K562 (cell line): ENCODE results near the gene SDF4. TPM values are rescaled to one million over a fixed set of nuclear protein-coding genes. Genes with fewer than 3 reads are reported as not detected.

Source experiments
- ATAC-seq: fragments of 200-7000 bp; cut with Tn5 transposase; 3 replicates; pipeline ENCODE4 v1.9.1; 2020; ENCODE audit warnings: moderate library complexity
- BruUV-seq: library from RNA; stranded (reverse); fragments of 400-500 nt; replicated peaks from 2 replicates; lab custom pipeline; 2021; lab: Mats Ljungman, UMichigan
- CTCF ChIA-PET: fragments of 300-600 bp; formaldehyde crosslinking; extraction: SDS; loops from one replicate; lab custom pipeline; 2021; ENCODE audit warnings: low intra/inter-chr PET ratio; lab: Yijun Ruan, JAX
- POLR2A ChIA-PET: fragments of 300-600, 350-650 bp; sonication (Branson Sonifier 250); formaldehyde crosslinking; extraction: SDS; loops from one replicate; lab custom pipeline; 2021; ENCODE audit warnings: antibody characterized with exemption, inconsistent platforms; lab: Yijun Ruan, JAX
- DNase-seq, 4 experiments: peaks; one replicate each; pipeline versions ENCODE4 v3.0.0 to v3.0.0-alpha.2; 2011 to 2018; ENCODE audit warnings: low spot score in 3 of 4, mixed read lengths in 3 of 4; ENCODE audit errors: extremely low read depth in 1 of 4
- FAIRE-seq: peaks from 2 replicates; lab custom pipeline; 2011; peaks lifted over from hg19 to GRCh38; lab: Jason Lieb, UNC
- H2AFZ ChIP-seq: 2 replicates; pipeline ENCODE4 v1.6.0; 2011; ENCODE audit warnings: low read depth, low read length, control low read depth, inconsistent platforms
- H3K27ac ChIP-seq: fragments of 200-600 bp; 3 replicates; pipeline ENCODE4 v1.8.0; 2011; ENCODE audit warnings: low read depth, mild to moderate bottlenecking, control low read depth, inconsistent platforms, low read length, moderate library complexity, mixed read lengths; ENCODE audit errors: extremely low read depth
- H3K27me3 ChIP-seq, 2 experiments: fragments of 300-600 bp in 1 of 2; 2 replicates in 1 of 2; 3 replicates in 1 of 2; pipeline versions ENCODE4 v1.6.0 to v1.8.0; 2011; ENCODE audit warnings: inconsistent platforms in 2 of 2, low read length in 2 of 2, mild to moderate bottlenecking in 1 of 2, mixed read lengths in 1 of 2, moderate library complexity in 1 of 2; ENCODE audit not compliant: control insufficient read depth in 2 of 2, insufficient read depth in 2 of 2
- H3K36me3 ChIP-seq: fragments of 300-600 bp; 3 replicates; pipeline ENCODE4 v1.8.0; 2011; ENCODE audit warnings: mild to moderate bottlenecking, low read length, inconsistent platforms; ENCODE audit not compliant: control insufficient read depth, insufficient read depth
- H3K4me1 ChIP-seq, 2 experiments: fragments of 200-600 bp in 1 of 2; replicated peaks in 1 of 2; 2 replicates in 1 of 2; 3 replicates in 1 of 2; pipeline versions ENCODE4 v1.5.1 to v1.8.0; 2011; ENCODE audit warnings: inconsistent platforms in 2 of 2, low read length in 2 of 2, mild to moderate bottlenecking in 1 of 2, mixed read lengths in 1 of 2, moderate library complexity in 1 of 2; ENCODE audit not compliant: control insufficient read depth in 2 of 2, insufficient read depth in 2 of 2
- H3K4me2 ChIP-seq: 2 replicates; pipeline ENCODE4 v1.6.1; 2011; ENCODE audit warnings: low read length, control low read depth, inconsistent platforms, mixed read lengths; ENCODE audit not compliant: insufficient read depth
- H3K4me3 ChIP-seq: fragments of 200-600 bp; sonication (generic), shearing (Covaris generic); 2 replicates; pipeline ENCODE4 v1.5.1; 2016; ENCODE audit warnings: control low read depth, inconsistent platforms
- H3K79me2 ChIP-seq: fragments of 200-600 bp; 3 replicates; pipeline ENCODE4 v1.8.0; 2011; ENCODE audit warnings: low read length, inconsistent platforms; ENCODE audit not compliant: control insufficient read depth, insufficient read depth
- H3K9ac ChIP-seq, 2 experiments: 2 replicates each; pipeline versions ENCODE4 v1.6.0 to v1.6.1; 2011; ENCODE audit warnings: low read depth in 2 of 2, low read length in 2 of 2, control low read depth in 1 of 2, inconsistent platforms in 1 of 2, mild to moderate bottlenecking in 1 of 2, mixed read lengths in 1 of 2; ENCODE audit not compliant: insufficient read depth in 1 of 2
- H3K9me1 ChIP-seq: one replicate; pipeline ENCODE4 v1.6.0; 2011; ENCODE audit warnings: inconsistent platforms, mild to moderate bottlenecking, low read length, moderate library complexity; ENCODE audit not compliant: control insufficient read depth, insufficient read depth
- H3K9me3 ChIP-seq: replicated peaks from 2 replicates; pipeline ENCODE4 v1.5.1; 2011; ENCODE audit warnings: low read depth, low read length, inconsistent platforms; ENCODE audit not compliant: control insufficient read depth, insufficient read depth
- H4K20me1 ChIP-seq: replicated peaks from 2 replicates; pipeline ENCODE4 v1.6.1; 2011; ENCODE audit warnings: low read length, inconsistent platforms, mixed read lengths; ENCODE audit not compliant: control insufficient read depth, insufficient read depth
- HDGF ChIP-seq: fragments of 450-650 bp; IDR thresholded peaks from 2 replicates; pipeline ENCODE4 v1.6.1; 2016
- L3MBTL2 ChIP-seq: fragments of 450-650 bp; IDR thresholded peaks from 2 replicates; pipeline ENCODE4 v1.6.1; 2016; ENCODE audit warnings: mild to moderate bottlenecking, moderate library complexity
- LEF1 ChIP-seq: fragments of 450-650 bp; IDR thresholded peaks from 2 replicates; pipeline ENCODE4 v1.6.1; 2016; ENCODE audit warnings: mild to moderate bottlenecking
- NUFIP1 ChIP-seq: fragments of 450-650 bp; IDR thresholded peaks from 2 replicates; pipeline ENCODE4 v1.6.1; 2018; ENCODE audit not compliant: partially characterized antibody
- POLR2H ChIP-seq: IDR thresholded peaks from 2 replicates; pipeline ENCODE4 v1.6.1; 2016; ENCODE audit warnings: missing genetic modification characterization, low read depth, mild to moderate bottlenecking, control low read depth, missing compliant biosample characterization, moderate library complexity
- SMARCC2 ChIP-seq: fragments of 450-650 bp; IDR thresholded peaks from 2 replicates; pipeline ENCODE4 v1.6.1; 2017; ENCODE audit warnings: antibody characterized with exemption, moderate library complexity, mild to moderate bottlenecking, low read depth
- TAF1 ChIP-seq: IDR thresholded peaks from 2 replicates; pipeline ENCODE4 v1.6.1; 2011; ENCODE audit warnings: mild to moderate bottlenecking, low read length, moderate library complexity; ENCODE audit not compliant: insufficient read depth, control insufficient read depth, severe bottlenecking; ENCODE audit errors: extremely low read depth
- TRIM24 ChIP-seq, 2 experiments: fragments of 450-650 bp; IDR thresholded peaks; 2 replicates each; pipeline ENCODE4 v1.6.1; 2016
- ZBED1 ChIP-seq: IDR thresholded peaks from 2 replicates; pipeline ENCODE4 v1.6.1; 2014
- ZBTB1 ChIP-seq: sonication (generic); formaldehyde crosslinking; IDR thresholded peaks from 2 replicates; pipeline ENCODE4 v1.8.1; 2023; ENCODE audit warnings: missing genetic modification reagents, low read depth, mild to moderate bottlenecking, borderline replicate concordance
- ZNF444 ChIP-seq: fragments of 250-450 bp; sonication (Bioruptor Pico); IDR thresholded peaks from 2 replicates; pipeline ENCODE4 v1.4.0; 2020; ENCODE audit warnings: mild to moderate bottlenecking, moderate library complexity
- WGBS: fragments of 100-300 bp; shearing (Covaris generic); methylation state at CpG from one replicate; pipeline ENCODE4 v1.1.6; 2016; ENCODE audit warnings: low coverage, mixed read lengths; ENCODE audit not compliant: insufficient coverage; ENCODE audit errors: missing lambda C conversion rate; 5-methylcytosine and 5-hydroxymethylcytosine counted together
- in situ Hi-C: fragments of 300-500 bp; cut with MboI; formaldehyde crosslinking; loops from 4 replicates; pipeline ENCODE4 v1.15.0; 2018; ENCODE audit warnings: inconsistent platforms, mixed read lengths
- intact Hi-C: fragments of 100-400 bp; cut with micrococcal nuclease; formaldehyde crosslinking; loops from 2 replicates; pipeline ENCODE4 v1.14.2; 2022
- polyA plus RNA-seq, 8 experiments: library from polyadenylated mRNA; depleted of rRNA in 4 of 8; stranded (reverse) in 5 of 8; unstranded in 3 of 8; fragments of >200 nt; fragmentation: Nextera tagmentation in 2 of 8; fragmentation: Illumina TruSeq in 1 of 8; extraction: Ambion mirVana in 2 of 8; extraction: Trizol in 1 of 8; gene quantifications; 2 replicates each; pipeline versions ENCODE4 v1.2.1 to v1.2.3, GENCODE V29; 2011 to 2014; ENCODE audit warnings: inconsistent platforms in 1 of 8, missing spikeins in 1 of 8
- total RNA-seq, 7 experiments: library from RNA; depleted of rRNA in 6 of 7; stranded (reverse); fragments of >200 nt in 6 of 7; fragmentation: Illumina TruSeq in 2 of 7; extraction: Trizol in 2 of 7; gene quantifications; 2 replicates each; pipeline versions ENCODE4 v1.2.1 to v1.2.3, GENCODE V29; 2011 to 2021; ENCODE audit warnings: low replicate concordance in 1 of 7
- TF ChIP-seq, protein P1 (sequence below): fragments of 450-650 bp; formaldehyde crosslinking; IDR thresholded peaks from 2 replicates; pipeline ENCODE4 v1.4.0; 2020; ENCODE audit warnings: mild to moderate bottlenecking, moderate library complexity
- TF ChIP-seq, protein P2 (sequence below): fragments of 250-450 bp; sonication (Bioruptor Pico); IDR thresholded peaks from 2 replicates; pipeline ENCODE4 v1.4.0; 2020
- TF ChIP-seq, protein P3 (sequence below): fragments of 250-450 bp; sonication (Bioruptor Pico); IDR thresholded peaks from 2 replicates; pipeline ENCODE4 v1.5.1; 2021; ENCODE audit warnings: mild to moderate bottlenecking

The SDF4 gene
- total and polyA plus RNA-seq, 9 of the 15 experiments (the other 6 are each of a cell fraction or from before 2014, with no cell fraction given): 0.35 to 160 (median 65.2) TPM

DNA sequence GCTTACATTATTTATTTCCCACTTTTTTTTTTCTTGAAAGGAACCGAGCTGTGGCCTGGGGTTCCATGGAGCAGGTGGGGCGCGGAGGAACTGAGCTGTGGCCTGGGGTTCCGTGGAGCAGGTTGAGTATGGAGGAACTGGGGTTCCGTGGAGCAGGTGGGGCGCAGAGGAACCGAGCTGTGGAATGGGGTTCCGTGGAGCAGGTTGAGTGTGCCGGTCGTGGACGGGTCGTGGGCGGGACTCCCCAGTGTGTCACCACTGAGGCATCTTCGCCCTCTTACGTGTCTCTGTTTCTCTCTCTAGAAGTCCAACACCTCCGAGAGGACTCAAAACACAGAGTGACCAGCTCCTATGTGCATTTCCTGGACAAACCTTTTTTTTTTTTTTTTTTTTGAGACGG is 47.2 kb upstream of the SDF4 start:
- DNase-seq: no peak
- Histone ChIP-seq H3K4me1 (peaks cover 0 to 41% of the 10 kb centered on the region in 2 experiments; a peak in 3 of 5 replicates), H3K36me3 (no peaks in the 10 kb centered on the region), H3K27me3 (no peaks in the 10 kb centered on the region; a peak in 1 of 5 replicates), H4K20me1 (no peaks in the 10 kb centered on the region), H3K4me3 (no peak overlapping the region), H3K79me2 (peaks cover 7% of the 10 kb centered on the region; the same call in 2 of the 3 replicates), H2AFZ (no peak overlapping the region), H3K27ac (no peak overlapping the region), H3K4me2 (no peak overlapping the region), H3K9me1 (no peaks in the 10 kb centered on the region), H3K9me3 (no peaks in the 10 kb centered on the region), H3K9ac (peak overlapping the region in 1 of 2 experiments; percentile 54; a peak in 1 of 4 replicates)
- BruUV-seq: no TSS peak
- in situ Hi-C loops (no loop called here), intact Hi-C loops (no loop called here)
- no peak for ATAC-seq
- ChIA-PET CTCF (no interaction called here), POLR2A (no interaction called here)
- FAIRE-seq: no peak
- 75% methylated on average over 16 of the region's 17 CpGs for WGBS
- TF ChIP-seq NUFIP1: no peak
- TF ChIP-seq TRIM24 (IDR thresholded peaks at IDR 0.05): no peak
- no peak for TF ChIP-seq L3MBTL2
- no peak for TF ChIP-seq ZNF444 (CRISPR knock-in tag)
- no peak for TF ChIP-seq POLR2H
- TF ChIP-seq LEF1: no peak

DNA sequence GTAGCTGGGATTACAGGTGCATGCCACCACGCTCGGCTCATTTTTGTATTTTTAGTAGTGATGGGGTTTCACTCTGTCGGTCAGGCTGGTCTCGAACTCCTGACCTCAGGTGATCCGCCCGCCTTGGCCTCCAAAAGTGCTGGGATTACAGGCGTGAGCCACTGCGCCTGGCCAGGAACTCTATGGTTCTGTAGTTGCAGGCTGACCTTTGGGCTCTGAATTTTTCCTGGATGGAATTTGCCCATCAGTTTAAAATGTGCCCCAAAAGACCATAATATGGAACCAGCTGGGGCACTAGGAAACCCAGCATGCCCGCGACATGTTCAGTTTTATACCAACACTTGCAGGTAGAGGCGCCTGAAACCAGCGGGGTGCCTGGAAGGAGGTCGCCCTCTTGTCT is 46.8 kb upstream of the SDF4 start:
- Histone ChIP-seq H3K27me3 (no peaks in the 10 kb centered on the region; a peak in 1 of 5 replicates), H2AFZ (no peak overlapping the region), H3K9ac (no peak overlapping the region), H3K27ac (no peak overlapping the region), H3K79me2 (peaks cover 8% of the 10 kb centered on the region), H3K9me3 (no peaks in the 10 kb centered on the region), H3K9me1 (no peaks in the 10 kb centered on the region), H3K4me3 (no peak overlapping the region), H4K20me1 (no peaks in the 10 kb centered on the region), H3K36me3 (no peaks in the 10 kb centered on the region), H3K4me1 (peaks cover 0 to 41% of the 10 kb centered on the region in 2 experiments; a peak in 3 of 5 replicates), H3K4me2 (no peak overlapping the region)
- ChIA-PET CTCF (no interaction called here), POLR2A (interaction anchor here (0.6 to 1.4 kb wide), 3 partner anchors 90 to 502 kb away, joined by 3 read pairs; partner anchors contain the start of gene AURKAIP1)
- 67% methylated on average over 13 of the region's 13 CpGs for WGBS
- no TSS peak for BruUV-seq
- FAIRE-seq: no peak
- ATAC-seq: no peak
- intact Hi-C loops (no loop called here), in situ Hi-C loops (no loop called here)
- no peak for DNase-seq
- TF ChIP-seq, protein P1, sequence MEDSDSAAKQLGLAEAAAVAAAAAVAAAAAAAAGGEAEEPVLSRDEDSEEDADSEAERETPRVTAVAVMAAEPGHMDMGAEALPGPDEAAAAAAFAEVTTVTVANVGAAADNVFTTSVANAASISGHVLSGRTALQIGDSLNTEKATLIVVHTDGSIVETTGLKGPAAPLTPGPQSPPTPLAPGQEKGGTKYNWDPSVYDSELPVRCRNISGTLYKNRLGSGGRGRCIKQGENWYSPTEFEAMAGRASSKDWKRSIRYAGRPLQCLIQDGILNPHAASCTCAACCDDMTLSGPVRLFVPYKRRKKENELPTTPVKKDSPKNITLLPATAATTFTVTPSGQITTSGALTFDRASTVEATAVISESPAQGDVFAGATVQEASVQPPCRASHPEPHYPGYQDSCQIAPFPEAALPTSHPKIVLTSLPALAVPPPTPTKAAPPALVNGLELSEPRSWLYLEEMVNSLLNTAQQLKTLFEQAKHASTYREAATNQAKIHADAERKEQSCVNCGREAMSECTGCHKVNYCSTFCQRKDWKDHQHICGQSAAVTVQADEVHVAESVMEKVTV (CRISPR knock-in tag): no peak
- no peak for TF ChIP-seq TAF1
- no peak for TF ChIP-seq SMARCC2
- no peak for TF ChIP-seq ZBED1
- TF ChIP-seq, protein P2, sequence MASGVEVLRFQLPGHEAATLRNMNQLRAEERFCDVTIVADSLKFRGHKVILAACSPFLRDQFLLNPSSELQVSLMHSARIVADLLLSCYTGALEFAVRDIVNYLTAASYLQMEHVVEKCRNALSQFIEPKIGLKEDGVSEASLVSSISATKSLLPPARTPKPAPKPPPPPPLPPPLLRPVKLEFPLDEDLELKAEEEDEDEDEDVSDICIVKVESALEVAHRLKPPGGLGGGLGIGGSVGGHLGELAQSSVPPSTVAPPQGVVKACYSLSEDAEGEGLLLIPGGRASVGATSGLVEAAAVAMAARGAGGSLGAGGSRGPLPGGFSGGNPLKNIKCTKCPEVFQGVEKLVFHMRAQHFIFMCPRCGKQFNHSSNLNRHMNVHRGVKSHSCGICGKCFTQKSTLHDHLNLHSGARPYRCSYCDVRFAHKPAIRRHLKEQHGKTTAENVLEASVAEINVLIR (CRISPR knock-in tag): no peak
- TF ChIP-seq ZBTB1 (CRISPR knock-in tag): no peak
- no peak for TF ChIP-seq HDGF
- TF ChIP-seq, protein P3, sequence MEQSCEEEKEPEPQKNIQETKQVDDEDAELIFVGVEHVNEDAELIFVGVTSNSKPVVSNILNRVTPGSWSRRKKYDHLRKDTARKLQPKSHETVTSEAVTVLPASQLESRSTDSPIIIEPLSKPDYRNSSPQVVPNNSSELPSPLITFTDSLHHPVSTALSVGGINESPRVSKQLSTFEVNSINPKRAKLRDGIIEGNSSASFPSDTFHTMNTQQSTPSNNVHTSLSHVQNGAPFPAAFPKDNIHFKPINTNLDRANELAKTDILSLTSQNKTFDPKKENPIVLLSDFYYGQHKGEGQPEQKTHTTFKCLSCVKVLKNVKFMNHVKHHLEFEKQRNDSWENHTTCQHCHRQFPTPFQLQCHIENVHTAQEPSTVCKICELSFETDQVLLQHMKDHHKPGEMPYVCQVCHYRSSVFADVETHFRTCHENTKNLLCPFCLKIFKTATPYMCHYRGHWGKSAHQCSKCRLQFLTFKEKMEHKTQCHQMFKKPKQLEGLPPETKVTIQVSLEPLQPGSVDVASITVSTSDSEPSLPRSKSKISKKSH (CRISPR knock-in tag): no peak
